HG03378 (cell line): Measurements from ENCODE around the gene TRIO.

Experiments
- ATAC-seq: cut with Tn5 transposase; IDR thresholded peaks from one replicate; pipeline ENCODE4 v1.9.1; 2021; ENCODE audit warnings: mild to moderate bottlenecking, moderate library complexity; ENCODE audit not compliant: unreplicated experiment

TRIO gene

GRCh38 chr5:14219800-14220512 is 76.8 kb downstream of the TRIO start:
- ATAC-seq: peak; percentile 25

- no peak for ATAC-seq
These were observed 77.5 kb downstream of the TRIO start for GRCh38 chr5:14220642-14221041.

- no peak for ATAC-seq
These were observed 78.6 kb downstream of the TRIO start for GRCh38 chr5:14221732-14222131.

- ATAC-seq: no peak
These were observed 79.1 kb downstream of the TRIO start for GRCh38 chr5:14222206-14222605.

GRCh38 chr5:14223372-14223771 is 80.2 kb downstream of the TRIO start:
- peak; percentile 48 for ATAC-seq

- ATAC-seq: no peak
These were observed 82.2 kb downstream of the TRIO start for GRCh38 chr5:14225173-14225834.

GRCh38 chr5:14226149-14226548 is 83.0 kb downstream of the TRIO start:
- no peak for ATAC-seq

- no peak for ATAC-seq
These were observed 83.4 kb downstream of the TRIO start for GRCh38 chr5:14226554-14226953.

GRCh38 chr5:14226992-14227391 is 83.8 kb downstream of the TRIO start:
- no peak for ATAC-seq

- no peak for ATAC-seq
These were observed 84.4 kb downstream of the TRIO start for GRCh38 chr5:14227513-14227912.

- no peak for ATAC-seq
These were observed 85.1 kb downstream of the TRIO start for GRCh38 chr5:14228219-14228618.

- no peak for ATAC-seq
These were observed 86.0 kb downstream of the TRIO start for GRCh38 chr5:14229181-14229580.

GRCh38 chr5:14229734-14230133 is 86.6 kb downstream of the TRIO start:
- no peak for ATAC-seq

- no peak for ATAC-seq
These were observed 88.0 kb downstream of the TRIO start for GRCh38 chr5:14231156-14231555.

- no peak for ATAC-seq
These were observed 88.7 kb downstream of the TRIO start for GRCh38 chr5:14231890-14232289.

- no peak for ATAC-seq
These were observed 91.1 kb downstream of the TRIO start for GRCh38 chr5:14234204-14234603.

- no peak for ATAC-seq
These were observed 92.7 kb downstream of the TRIO start for GRCh38 chr5:14235872-14236271.

- no peak for ATAC-seq
These were observed 93.6 kb downstream of the TRIO start for GRCh38 chr5:14236757-14237156.

- ATAC-seq: no peak
These were observed 94.4 kb downstream of the TRIO start for GRCh38 chr5:14237317-14238086.

- no peak for ATAC-seq
These were observed 95.1 kb downstream of the TRIO start for GRCh38 chr5:14238272-14238671.

GRCh38 chr5:14239404-14239803 is 96.3 kb downstream of the TRIO start:
- no peak for ATAC-seq

- no peak for ATAC-seq
These were observed 96.8 kb downstream of the TRIO start for GRCh38 chr5:14239951-14240350.
